CD4-positive, alpha-beta T cell (primary cell): ENCODE measurements around the gene ARHGEF39. TPM values are rescaled to one million over a fixed set of nuclear protein-coding genes. Genes with fewer than 3 reads are reported as not detected.

Experiments used
- ATAC-seq: fragments of 200-7000 bp; cut with Tn5 transposase; one replicate; pipeline ENCODE4 v1.10.0; 2022; ENCODE audit warnings: mild to moderate bottlenecking; ENCODE audit not compliant: poor library complexity
- CTCF ChIA-PET: fragments of 350-600 bp; sonication (Branson Sonifier 250); formaldehyde crosslinking; loops from one replicate; lab custom pipeline; 2021; ENCODE audit warnings: antibody characterized with exemption, inconsistent platforms; lab: Charles Lee
- POLR2A ChIA-PET: fragments of 350-600 bp; sonication (Branson Sonifier 250); formaldehyde crosslinking; loops from one replicate; lab custom pipeline; 2021; ENCODE audit warnings: antibody characterized with exemption, inconsistent platforms; lab: Charles Lee
- DNase-seq, 14 experiments: peaks; one replicate each; pipeline ENCODE4 v3.0.0-alpha.2; 2013 to 2020; ENCODE audit warnings: mixed read lengths in 2 of 14
- H3K27ac ChIP-seq, 2 donors: one replicate each; pipeline versions ENCODE4 v1.5.1 to v1.7.0; 2013; ENCODE audit warnings: low read length in 2 of 2, low read depth in 1 of 2, mild to moderate bottlenecking in 1 of 2
- H3K27me3 ChIP-seq, 2 experiments: 1 replicate in 1 of 2; 2 replicates in 1 of 2; pipeline versions ENCODE4 v1.6.1 to v1.7.0; 2013; ENCODE audit warnings: low read length in 2 of 2, control low read depth in 1 of 2, mild to moderate bottlenecking in 1 of 2, moderate library complexity in 1 of 2; ENCODE audit not compliant: insufficient read depth in 2 of 2, control insufficient read depth in 1 of 2
- H3K36me3 ChIP-seq: one replicate; pipeline ENCODE4 v1.6.1; 2013; ENCODE audit warnings: low read length, control low read depth; ENCODE audit not compliant: insufficient read depth
- H3K4me1 ChIP-seq: one replicate; pipeline ENCODE4 v1.6.1; 2013; ENCODE audit warnings: low read length, control low read depth; ENCODE audit not compliant: insufficient read depth
- H3K4me3 ChIP-seq: one replicate; pipeline ENCODE4 v1.5.1; 2013; ENCODE audit warnings: mild to moderate bottlenecking, low read length, moderate library complexity
- H3K9me3 ChIP-seq, 2 experiments: 1 replicate in 1 of 2; 2 replicates in 1 of 2; pipeline versions ENCODE4 v1.6.1 to v1.7.0; 2013; ENCODE audit warnings: low read length in 2 of 2, mild to moderate bottlenecking in 2 of 2, control low read depth in 1 of 2, moderate library complexity in 1 of 2; ENCODE audit not compliant: control insufficient read depth in 1 of 2, insufficient read depth in 1 of 2
- H3K27ac Mint-ChIP-seq: one replicate; pipeline ENCODE4 v1.8.0; 2020; ENCODE audit warnings: mixed read lengths
- H3K27me3 Mint-ChIP-seq: one replicate; pipeline ENCODE4 v1.8.0; 2021; ENCODE audit warnings: mixed read lengths
- H3K36me3 Mint-ChIP-seq: one replicate; pipeline ENCODE4 v1.8.0; 2021; ENCODE audit warnings: low read depth, mixed read lengths
- H3K4me1 Mint-ChIP-seq: one replicate; pipeline ENCODE4 v1.8.0; 2021; ENCODE audit warnings: low read depth, mixed read lengths
- H3K4me3 Mint-ChIP-seq: one replicate; pipeline ENCODE4 v1.8.0; 2020; ENCODE audit warnings: mild to moderate bottlenecking, mixed read lengths
- H3K9me3 Mint-ChIP-seq: one replicate; pipeline ENCODE4 v1.8.0; 2020; ENCODE audit warnings: mixed read lengths
- intact Hi-C, 2 experiments: fragments of 100-400 bp; cut with DNase I in 1 of 2; cut with micrococcal nuclease in 1 of 2; formaldehyde crosslinking; loops; one replicate each; pipeline versions ENCODE4 v1.15.1 to v1.9.0; 2023 to 2025; cut with DNase I, micrococcal nuclease
- total RNA-seq, 174 experiments: library from RNA in 2 of 174; stranded (reverse) in 2 of 174; gene quantifications; one replicate each; pipeline ENCODE4 v1.2.3 and lab custom pipeline; 2021 to 2026
- TF ChIP-seq, protein P1 (sequence below): fragments of 200-600 bp; IDR thresholded peaks from one replicate; pipeline ENCODE4 v1.8.0; 2022; ENCODE audit warnings: antibody characterized with exemption, mild to moderate bottlenecking

ARHGEF39 gene
- total RNA-seq, 2 experiments from 2014 or later, result 0.08 to 0.17 TPM

DNA sequence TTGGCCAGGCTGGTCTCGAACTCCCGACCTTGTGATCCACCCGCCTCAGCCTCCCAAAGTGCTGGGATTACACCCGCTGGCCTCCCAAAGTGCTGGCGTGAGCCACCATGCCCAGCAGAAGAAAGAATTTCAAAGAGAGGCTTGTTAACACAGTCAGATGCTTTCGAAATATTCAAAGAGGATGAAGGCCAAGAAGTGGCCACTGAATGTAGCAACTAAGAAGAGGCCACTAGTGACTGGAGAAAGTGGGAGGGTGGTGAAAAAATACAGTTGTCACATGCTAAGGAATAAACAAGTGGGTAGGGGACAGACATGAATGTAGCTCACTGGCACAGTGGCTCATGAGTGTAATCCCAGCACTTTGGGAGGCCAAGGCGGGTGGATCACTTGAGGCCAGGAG is 37.7 kb upstream of the ARHGEF39 start:
- CTCF ChIA-PET, result interaction anchor here (1.0 kb wide), 1 partner anchor 91 kb away, joined by 3 read pairs; no protein-coding TSS in a partner anchor
- POLR2A ChIA-PET, result no interaction called here
- Histone ChIP-seq H3K4me1 (no peaks in the 10 kb centered on the region), H3K36me3 (peaks cover 97% of the 10 kb centered on the region), H3K27ac (no peak overlapping the region), H3K27me3 (no peaks in the 10 kb centered on the region), H3K9me3 (no peaks in the 10 kb centered on the region), H3K4me3 (no peak overlapping the region)
- no peaks in the 10 kb centered on the region for H3K9me3 Mint-ChIP-seq
- H3K36me3 Mint-ChIP-seq, result no peaks in the 10 kb centered on the region
- DNase-seq, result no peak
- no peak overlapping the region for H3K4me3 Mint-ChIP-seq
- no peak for ATAC-seq
- TF ChIP-seq, protein P1, sequence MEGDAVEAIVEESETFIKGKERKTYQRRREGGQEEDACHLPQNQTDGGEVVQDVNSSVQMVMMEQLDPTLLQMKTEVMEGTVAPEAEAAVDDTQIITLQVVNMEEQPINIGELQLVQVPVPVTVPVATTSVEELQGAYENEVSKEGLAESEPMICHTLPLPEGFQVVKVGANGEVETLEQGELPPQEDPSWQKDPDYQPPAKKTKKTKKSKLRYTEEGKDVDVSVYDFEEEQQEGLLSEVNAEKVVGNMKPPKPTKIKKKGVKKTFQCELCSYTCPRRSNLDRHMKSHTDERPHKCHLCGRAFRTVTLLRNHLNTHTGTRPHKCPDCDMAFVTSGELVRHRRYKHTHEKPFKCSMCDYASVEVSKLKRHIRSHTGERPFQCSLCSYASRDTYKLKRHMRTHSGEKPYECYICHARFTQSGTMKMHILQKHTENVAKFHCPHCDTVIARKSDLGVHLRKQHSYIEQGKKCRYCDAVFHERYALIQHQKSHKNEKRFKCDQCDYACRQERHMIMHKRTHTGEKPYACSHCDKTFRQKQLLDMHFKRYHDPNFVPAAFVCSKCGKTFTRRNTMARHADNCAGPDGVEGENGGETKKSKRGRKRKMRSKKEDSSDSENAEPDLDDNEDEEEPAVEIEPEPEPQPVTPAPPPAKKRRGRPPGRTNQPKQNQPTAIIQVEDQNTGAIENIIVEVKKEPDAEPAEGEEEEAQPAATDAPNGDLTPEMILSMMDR, result no peak
- peaks cover 2% of the 10 kb centered on the region for H3K4me1 Mint-ChIP-seq
- intact Hi-C loops, result no loop called here
- H3K27ac Mint-ChIP-seq, result no peak overlapping the region
- H3K27me3 Mint-ChIP-seq, result no peaks in the 10 kb centered on the region

DNA sequence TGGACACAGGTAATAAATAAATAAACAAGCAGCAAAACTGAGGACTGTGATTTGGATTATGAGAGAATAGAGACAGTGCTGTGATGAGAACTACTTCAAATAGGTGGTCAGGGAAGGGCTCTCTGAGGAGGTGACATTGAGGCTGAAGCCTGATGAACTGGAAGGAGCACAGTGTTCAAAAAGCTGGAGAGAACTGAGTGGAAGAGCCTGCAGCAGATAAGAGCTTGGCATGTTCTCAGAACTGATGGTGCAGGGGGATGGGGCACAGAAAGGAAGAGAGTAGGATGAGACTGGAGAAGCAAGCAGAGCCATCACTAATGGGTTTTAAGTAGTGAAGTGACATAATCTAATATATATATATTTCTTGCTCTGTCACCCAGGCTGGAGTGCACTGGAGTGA is 35.9 kb upstream of the ARHGEF39 start:
- peaks cover 93% of the 10 kb centered on the region for H3K36me3 ChIP-seq
- Mint-ChIP-seq H3K36me3 (no peaks in the 10 kb centered on the region), H3K9me3 (no peaks in the 10 kb centered on the region), H3K27ac (no peak overlapping the region), H3K4me1 (peaks cover 13% of the 10 kb centered on the region), H3K27me3 (no peaks in the 10 kb centered on the region), H3K4me3 (no peak overlapping the region)
- intact Hi-C loops, result no loop called here
- TF ChIP-seq, protein P1, result no peak
- ATAC-seq, result no peak
- POLR2A ChIA-PET, result interaction anchor here (1.0 to 1.3 kb wide), 2 partner anchors 28 to 55 kb away, joined by 3 to 4 read pairs; no protein-coding TSS in a partner anchor
- peaks cover 8% of the 10 kb centered on the region for H3K4me1 ChIP-seq
- H3K9me3 ChIP-seq, result no peaks in the 10 kb centered on the region
- H3K4me3 ChIP-seq, result no peak overlapping the region
- H3K27ac ChIP-seq, result no peak overlapping the region
- H3K27me3 ChIP-seq, result no peaks in the 10 kb centered on the region
- DNase-seq, result no peak
- CTCF ChIA-PET, result interaction anchor here (0.7 to 1.0 kb wide), 2 partner anchors 23 to 84 kb away, joined by 3 to 4 read pairs; no protein-coding TSS in a partner anchor

DNA sequence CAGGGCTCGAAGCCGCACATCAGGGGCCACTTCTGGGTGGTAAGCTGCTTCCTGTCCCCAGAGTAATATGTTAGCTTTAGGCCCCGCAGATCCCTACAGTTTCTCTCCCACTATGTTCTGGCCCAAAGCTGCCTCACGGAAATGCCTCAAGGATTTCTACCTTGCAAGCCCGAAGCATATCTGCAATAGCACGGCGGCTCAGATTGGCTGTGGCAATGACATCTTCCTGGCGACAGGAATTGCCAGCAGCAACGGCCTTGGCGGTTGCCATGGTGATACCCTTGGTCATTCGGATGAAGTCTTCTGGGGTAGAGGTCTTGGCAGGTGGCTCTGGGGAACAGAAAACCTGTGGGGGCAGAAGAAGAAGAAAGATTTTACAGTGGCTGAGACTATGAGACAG is 35.0 kb upstream of the ARHGEF39 start:
- peaks cover 13% of the 10 kb centered on the region for H3K4me1 Mint-ChIP-seq
- peaks cover 8% of the 10 kb centered on the region for H3K4me1 ChIP-seq
- H3K4me3 Mint-ChIP-seq, result no peak overlapping the region
- TF ChIP-seq, protein P1, result no peak
- CTCF ChIA-PET, result no interaction called here
- H3K27ac ChIP-seq, result no peak overlapping the region
- no peaks in the 10 kb centered on the region for H3K27me3 ChIP-seq
- H3K9me3 Mint-ChIP-seq, result no peaks in the 10 kb centered on the region
- intact Hi-C loops, result no loop called here
- no peaks in the 10 kb centered on the region for H3K27me3 Mint-ChIP-seq
- no peak overlapping the region for H3K4me3 ChIP-seq
- H3K9me3 ChIP-seq, result no peaks in the 10 kb centered on the region
- peaks cover 83% of the 10 kb centered on the region for H3K36me3 ChIP-seq
- H3K36me3 Mint-ChIP-seq, result no peaks in the 10 kb centered on the region
- ATAC-seq (no peak), DNase-seq (no peak)
- POLR2A ChIA-PET, result interaction anchor here (1.3 kb wide), 1 partner anchor 54 kb away, joined by 4 read pairs; no protein-coding TSS in a partner anchor
- no peak overlapping the region for H3K27ac Mint-ChIP-seq
